Measurements from ENCODE around the gene SEC23B. TPM values are rescaled to one million over a fixed set of nuclear protein-coding genes. Genes with fewer than 3 reads are reported as not detected.

SEC23B gene
- total RNA-seq, 1 experiment from 2014 or later: 61.3 TPM

- no peak overlapping the region for H3K4me3 ChIP-seq (ENCODE audit: low read depth in 2 of 2, low read length in 2 of 2)
- BruUV-seq (replicated peaks): no TSS peak
- no peaks in the 10 kb centered on the region for H3K27me3 ChIP-seq (ENCODE audit: control insufficient read depth, insufficient read depth, low read length)
- peaks cover 21% of the 10 kb centered on the region for H3K36me3 ChIP-seq (ENCODE audit: control insufficient read depth, insufficient read depth, low read length)
- ChIA-PET POLR2A (no interaction called here), CTCF (no interaction called here)
- H3K27ac ChIP-seq (ENCODE audit: low read length): no peak overlapping the region
- no peak for DNase-seq (ENCODE audit: low read depth, low spot score)
- intact Hi-C loops (cut with micrococcal nuclease; ENCODE audit: unreplicated experiment): no loop called here
- in situ Hi-C loops (cut with HindIII; ENCODE audit: low pct_unique_long_range_greater_than_20kb, low sequenced_read_pairs): no loop called here
- 0 out of 2 replicates have a peak, but pooled peaks cover 5% of the 10 kb centered on the region for H3K4me1 ChIP-seq (ENCODE audit: control insufficient read depth, insufficient read depth, low read length)
- ATAC-seq: no peak
- no peak for TF ChIP-seq SIN3A (IDR thresholded peaks at IDR 0.05; ENCODE audit: borderline replicate concordance, insufficient read depth, low read depth, low read length)
- TF ChIP-seq, protein P1, sequence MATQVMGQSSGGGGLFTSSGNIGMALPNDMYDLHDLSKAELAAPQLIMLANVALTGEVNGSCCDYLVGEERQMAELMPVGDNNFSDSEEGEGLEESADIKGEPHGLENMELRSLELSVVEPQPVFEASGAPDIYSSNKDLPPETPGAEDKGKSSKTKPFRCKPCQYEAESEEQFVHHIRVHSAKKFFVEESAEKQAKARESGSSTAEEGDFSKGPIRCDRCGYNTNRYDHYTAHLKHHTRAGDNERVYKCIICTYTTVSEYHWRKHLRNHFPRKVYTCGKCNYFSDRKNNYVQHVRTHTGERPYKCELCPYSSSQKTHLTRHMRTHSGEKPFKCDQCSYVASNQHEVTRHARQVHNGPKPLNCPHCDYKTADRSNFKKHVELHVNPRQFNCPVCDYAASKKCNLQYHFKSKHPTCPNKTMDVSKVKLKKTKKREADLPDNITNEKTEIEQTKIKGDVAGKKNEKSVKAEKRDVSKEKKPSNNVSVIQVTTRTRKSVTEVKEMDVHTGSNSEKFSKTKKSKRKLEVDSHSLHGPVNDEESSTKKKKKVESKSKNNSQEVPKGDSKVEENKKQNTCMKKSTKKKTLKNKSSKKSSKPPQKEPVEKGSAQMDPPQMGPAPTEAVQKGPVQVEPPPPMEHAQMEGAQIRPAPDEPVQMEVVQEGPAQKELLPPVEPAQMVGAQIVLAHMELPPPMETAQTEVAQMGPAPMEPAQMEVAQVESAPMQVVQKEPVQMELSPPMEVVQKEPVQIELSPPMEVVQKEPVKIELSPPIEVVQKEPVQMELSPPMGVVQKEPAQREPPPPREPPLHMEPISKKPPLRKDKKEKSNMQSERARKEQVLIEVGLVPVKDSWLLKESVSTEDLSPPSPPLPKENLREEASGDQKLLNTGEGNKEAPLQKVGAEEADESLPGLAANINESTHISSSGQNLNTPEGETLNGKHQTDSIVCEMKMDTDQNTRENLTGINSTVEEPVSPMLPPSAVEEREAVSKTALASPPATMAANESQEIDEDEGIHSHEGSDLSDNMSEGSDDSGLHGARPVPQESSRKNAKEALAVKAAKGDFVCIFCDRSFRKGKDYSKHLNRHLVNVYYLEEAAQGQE (IDR thresholded peaks at IDR 0.05; ENCODE audit: insufficient read depth in 1 of 2, low read depth in 2 of 2, low read length in 1 of 2): no peak
- no peaks in the 10 kb centered on the region for H3K9me3 ChIP-seq (ENCODE audit: control insufficient read depth, insufficient read depth, low read depth, low read length)
Observed at GRCh38 chr20:18513208-18513607, 5.5 kb downstream of the SEC23B start.

DNA sequence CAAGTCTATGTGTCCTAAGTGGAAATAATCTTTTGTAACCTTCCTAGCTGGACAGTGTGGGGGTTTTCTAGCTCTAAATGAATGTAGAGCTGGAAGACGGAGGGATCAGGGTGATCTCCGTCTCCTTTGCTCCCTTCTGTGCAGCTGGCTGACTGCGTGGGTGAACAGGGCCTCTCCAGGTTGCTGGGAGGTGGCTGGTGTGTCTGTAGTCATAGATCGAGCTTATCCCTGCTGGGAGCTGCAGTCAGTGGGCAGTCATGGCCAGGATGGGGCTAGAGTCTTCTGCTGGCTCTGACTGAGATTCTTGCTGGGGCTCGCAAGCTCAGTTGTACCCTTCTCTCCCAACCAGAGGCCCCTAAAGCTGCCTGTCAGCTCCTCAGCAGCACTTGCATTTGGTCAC, 6.4 kb downstream of the SEC23B start:
- H3K9me3 ChIP-seq (ENCODE audit: control insufficient read depth, insufficient read depth, low read depth, low read length): no peaks in the 10 kb centered on the region
- CTCF ChIA-PET: no interaction called here
- TF ChIP-seq, protein P1 (IDR thresholded peaks at IDR 0.05; ENCODE audit: insufficient read depth in 1 of 2, low read depth in 2 of 2, low read length in 1 of 2): no peak
- no peak for TF ChIP-seq SIN3A (IDR thresholded peaks at IDR 0.05; ENCODE audit: borderline replicate concordance, insufficient read depth, low read depth, low read length)
- TF ChIP-seq TCF7L2 (IDR thresholded peaks at IDR 0.05; ENCODE audit: low read depth, low read length): no peak
- no peak for TF ChIP-seq POLR2AphosphoS5 (IDR thresholded peaks at IDR 0.05; ENCODE audit: low read depth, low read length)
- TF ChIP-seq CTCF (IDR thresholded peaks at IDR 0.05): no peak
- H3K27ac ChIP-seq (ENCODE audit: low read length): no peak overlapping the region
- no TSS peak for BruUV-seq (replicated peaks)
- intact Hi-C loops (cut with micrococcal nuclease; ENCODE audit: unreplicated experiment) (no loop called here), in situ Hi-C loops (cut with HindIII; ENCODE audit: low pct_unique_long_range_greater_than_20kb, low sequenced_read_pairs) (no loop called here)
- no peaks in the 10 kb centered on the region for H3K27me3 ChIP-seq (ENCODE audit: control insufficient read depth, insufficient read depth, low read length)
- H3K4me3 ChIP-seq (ENCODE audit: low read depth in 2 of 2, low read length in 2 of 2): no peak overlapping the region
- POLR2A ChIA-PET: no interaction called here
- peaks cover 21% of the 10 kb centered on the region for H3K36me3 ChIP-seq (ENCODE audit: control insufficient read depth, insufficient read depth, low read length)
- 0 out of 2 replicates have a peak, but pooled peaks cover under 1% of the 10 kb centered on the region for H3K4me1 ChIP-seq (ENCODE audit: control insufficient read depth, insufficient read depth, low read length)
- ATAC-seq: 0 out of 2 replicates have a peak, but pooled peaks have one; percentile 38
- no peak for DNase-seq (ENCODE audit: low read depth, low spot score)
